ENCODE measurements around the gene LAGE3. TPM values are rescaled to one million over a fixed set of nuclear protein-coding genes. Genes with fewer than 3 reads are reported as not detected.

Gene LAGE3
- total RNA-seq, 6 experiments from 2014 or later, result 8.4 to 24.9 (median 10.8) TPM

GRCh38 chrX:154489182-154489581, 10.1 kb upstream of the LAGE3 start:
- no CpG with 5 or more reads among the region's 4 CpGs for WGBS (ENCODE audit: insufficient coverage, low coverage, low lambda C conversion rate, missing lambda C conversion rate)
- intact Hi-C loops (cut with DNase I), result no loop called here
- H3K27me3 ChIP-seq, result no peaks in the 10 kb centered on the region
- no peaks in the 10 kb centered on the region for H3K9me3 ChIP-seq
- no peak overlapping the region for H3K27ac ChIP-seq
- H3K36me3 ChIP-seq, result no peaks in the 10 kb centered on the region
- ATAC-seq (no peak), DNase-seq (no peak)
- H3K4me1 ChIP-seq, result no peaks in the 10 kb centered on the region
- TF ChIP-seq CTCF (IDR thresholded peaks at IDR 0.05), result no peak
- no peak overlapping the region for H3K4me3 ChIP-seq

- intact Hi-C loops (cut with DNase I), result no loop called here
- no peaks in the 10 kb centered on the region for H3K36me3 ChIP-seq
- no peaks in the 10 kb centered on the region for H3K27me3 ChIP-seq
- H3K27ac ChIP-seq, result no peak overlapping the region
- WGBS (ENCODE audit: insufficient coverage, low coverage, low lambda C conversion rate, missing lambda C conversion rate), result no CpG with 5 or more reads among the region's 20 CpGs
- TF ChIP-seq CTCF (IDR thresholded peaks at IDR 0.05) (no peak), POLR2A (IDR thresholded peaks at IDR 0.05) (no peak)
- H3K9me3 ChIP-seq, result no peaks in the 10 kb centered on the region
- no peaks in the 10 kb centered on the region for H3K4me1 ChIP-seq
- no peak overlapping the region for H3K4me3 ChIP-seq
- no peak for DNase-seq
- ATAC-seq, result no peak
Observed at GRCh38 chrX:154488336-154489075, 9.4 kb upstream of the LAGE3 start.

GRCh38 chrX:154487518-154488290, 8.6 kb upstream of the LAGE3 start:
- H3K27ac ChIP-seq, result no peak overlapping the region
- WGBS (ENCODE audit: insufficient coverage, low coverage, low lambda C conversion rate, missing lambda C conversion rate), result 93% methylated on average over 10 of the region's 28 CpGs
- no peaks in the 10 kb centered on the region for H3K9me3 ChIP-seq
- no peak for TF ChIP-seq CTCF (IDR thresholded peaks at IDR 0.05)
- no peak for TF ChIP-seq POLR2A (IDR thresholded peaks at IDR 0.05)
- no peaks in the 10 kb centered on the region for H3K27me3 ChIP-seq
- no peak overlapping the region for H3K4me3 ChIP-seq
- no peaks in the 10 kb centered on the region for H3K36me3 ChIP-seq
- intact Hi-C loops (cut with DNase I), result no loop called here
- ATAC-seq (no peak), DNase-seq (no peak)
- H3K4me1 ChIP-seq, result no peaks in the 10 kb centered on the region

GRCh38 chrX:154486396-154487207, 7.5 kb upstream of the LAGE3 start, which contains the start of gene UBL4A:
UBL4A (minus strand) TSS chrX:154486615; CDS start chrX:154486584, 31 bp downstream.
- peak in 2 of 3 donors; percentile 62 to 72 for DNase-seq
- intact Hi-C loops (cut with DNase I), result no loop called here
- H3K9me3 ChIP-seq, result no peaks in the 10 kb centered on the region
- no peaks in the 10 kb centered on the region for H3K27me3 ChIP-seq
- peak; percentile 28 to 50 (median 34) for ATAC-seq
- no peaks in the 10 kb centered on the region for H3K4me1 ChIP-seq
- 30% methylated on average over 1 of the region's 95 CpGs for WGBS (ENCODE audit: insufficient coverage, low coverage, low lambda C conversion rate, missing lambda C conversion rate)
- H3K27ac ChIP-seq, result peak within 1 kb of the TSS; percentile 26 to 71 (median 62)
- TF ChIP-seq CTCF (IDR thresholded peaks at IDR 0.05) (no peak), POLR2A (IDR thresholded peaks at IDR 0.05) (peak; percentile 53)
- H3K4me3 ChIP-seq, result peak within 1 kb of the TSS; percentile 48 to 72 (median 60)
- no peaks in the 10 kb centered on the region for H3K36me3 ChIP-seq

All from right lobe of liver (tissue), 6 donors.